ENCODE measurements around the gene SIGLEC11. TPM values are rescaled to one million over a fixed set of nuclear protein-coding genes. Genes with fewer than 3 reads are reported as not detected.

Gene SIGLEC11
- total and polyA plus RNA-seq, 2 of the 13 experiments (the other 11 are each of a cell fraction or from before 2014, with no cell fraction given): not detected

GRCh38 chr19:50003810-50004419 is 42.9 kb upstream of the SIGLEC11 start (continued):
- no peak for TF ChIP-seq TCF7L2 (IDR thresholded peaks at IDR 0.05; ENCODE audit: low read depth, low read length)

- 96% methylated on average over 17 of the region's 17 CpGs for WGBS (ENCODE audit: low lambda C conversion rate)
- intact Hi-C loops (cut with micrococcal nuclease; ENCODE audit: unreplicated experiment) (no loop called here), in situ Hi-C loops (cut with HindIII; ENCODE audit: extremely low pct_ligation_motif_present, low pct_unique_long_range_greater_than_20kb) (no loop called here)
- TF ChIP-seq ATF4 (CRISPR knock-in tag; IDR thresholded peaks at IDR 0.05): no peak
- no peak overlapping the region for H2AFZ ChIP-seq (ENCODE audit: low read length)
- H3K27ac ChIP-seq (ENCODE audit: extremely low read length, insufficient read depth, low read length): no peak overlapping the region
- H3K9ac ChIP-seq (ENCODE audit: insufficient read depth, low read depth, low read length): no peak overlapping the region
- BruUV-seq (replicated peaks): no TSS peak
- H3K79me2 ChIP-seq (ENCODE audit: insufficient read depth, low read length): no peaks in the 10 kb centered on the region
- no peaks in the 10 kb centered on the region for H3K9me3 ChIP-seq (ENCODE audit: low read length)
- POLR2A ChIA-PET: no interaction called here
- no peak for FAIRE-seq
- no peak for ATAC-seq
- no peaks in the 10 kb centered on the region for H3K4me1 ChIP-seq (ENCODE audit: insufficient read depth, low read length)
- no peak overlapping the region for H3K4me3 ChIP-seq (replicated peaks in 1 of 3; ENCODE audit: insufficient read depth in 1 of 3, low read depth in 2 of 3, low read length in 3 of 3)
- H3K27me3 ChIP-seq (ENCODE audit: control insufficient read depth in 1 of 2, insufficient read depth in 2 of 2, low read length in 2 of 2): no peaks in the 10 kb centered on the region
- DNase-seq (ENCODE audit: low spot score): no peak
- CTCF ChIA-PET (ENCODE audit: low intra/inter-chr PET ratio, low total read pairs): no interaction called here
- no peaks in the 10 kb centered on the region for H4K20me1 ChIP-seq (ENCODE audit: insufficient read depth, low read length)
- no peak overlapping the region for H3K4me2 ChIP-seq (ENCODE audit: low read depth, low read length)
- peaks cover 28 to 76% of the 10 kb centered on the region in 2 experiments for H3K36me3 ChIP-seq (replicated peaks in 1 of 2; ENCODE audit: control insufficient read depth in 1 of 2, insufficient read depth in 2 of 2, low read length in 2 of 2)
Observed at GRCh38 chr19:50003254-50003788, 42.3 kb upstream of the SIGLEC11 start.

- peaks cover 25 to 73% of the 10 kb centered on the region in 2 experiments for H3K36me3 ChIP-seq (replicated peaks in 1 of 2; ENCODE audit: control insufficient read depth in 1 of 2, insufficient read depth in 2 of 2, low read length in 2 of 2)
- H3K4me1 ChIP-seq (ENCODE audit: insufficient read depth, low read length): no peaks in the 10 kb centered on the region
- CTCF ChIA-PET (ENCODE audit: low intra/inter-chr PET ratio, low total read pairs): no interaction called here
- ATAC-seq: no peak
- POLR2A ChIA-PET: no interaction called here
- FAIRE-seq: no peak
- intact Hi-C loops (cut with micrococcal nuclease; ENCODE audit: unreplicated experiment): no loop called here
- no peaks in the 10 kb centered on the region for H3K9me3 ChIP-seq (ENCODE audit: low read length)
- WGBS (ENCODE audit: low lambda C conversion rate): 100% methylated on average over 5 of the region's 6 CpGs
- no peak overlapping the region for H2AFZ ChIP-seq (ENCODE audit: low read length)
- in situ Hi-C loops (cut with HindIII; ENCODE audit: extremely low pct_ligation_motif_present, low pct_unique_long_range_greater_than_20kb): no loop called here
- no peak overlapping the region for H3K27ac ChIP-seq (ENCODE audit: extremely low read length, insufficient read depth, low read length)
- H3K9ac ChIP-seq (ENCODE audit: insufficient read depth, low read depth, low read length): no peak overlapping the region
- no peak overlapping the region for H3K4me3 ChIP-seq (replicated peaks in 1 of 3; ENCODE audit: insufficient read depth in 1 of 3, low read depth in 2 of 3, low read length in 3 of 3)
- H3K79me2 ChIP-seq (ENCODE audit: insufficient read depth, low read length): no peaks in the 10 kb centered on the region
- no peak overlapping the region for H3K4me2 ChIP-seq (ENCODE audit: low read depth, low read length)
- BruUV-seq (replicated peaks): no TSS peak
- DNase-seq (ENCODE audit: low spot score): no peak
- H4K20me1 ChIP-seq (ENCODE audit: insufficient read depth, low read length): no peaks in the 10 kb centered on the region
- no peaks in the 10 kb centered on the region for H3K27me3 ChIP-seq (ENCODE audit: control insufficient read depth in 1 of 2, insufficient read depth in 2 of 2, low read length in 2 of 2)
- TF ChIP-seq KLF13 (CRISPR knock-in tag; IDR thresholded peaks at IDR 0.05) (no peak), REPIN1 (CRISPR knock-in tag; IDR thresholded peaks at IDR 0.05; ENCODE audit: borderline replicate concordance, low read depth) (no peak), ZNF737 (CRISPR knock-in tag; IDR thresholded peaks at IDR 0.05; ENCODE audit: borderline replicate concordance) (no peak), FOSL1 (CRISPR knock-in tag; IDR thresholded peaks at IDR 0.05; ENCODE audit: borderline replicate concordance) (no peak), HCFC1 (IDR thresholded peaks at IDR 0.05; ENCODE audit: low read depth, low read length) (no peak), SKI (IDR thresholded peaks at IDR 0.05; ENCODE audit: partially characterized antibody) (no peak), ZNF280B (CRISPR knock-in tag; IDR thresholded peaks at IDR 0.05; ENCODE audit: borderline replicate concordance) (no peak), ZNF580 (CRISPR knock-in tag; IDR thresholded peaks at IDR 0.05; ENCODE audit: borderline replicate concordance, low read depth) (no peak), ZBTB3 (CRISPR knock-in tag; IDR thresholded peaks at IDR 0.05; ENCODE audit: borderline replicate concordance, low read depth) (no peak), ZNF614 (CRISPR knock-in tag; IDR thresholded peaks at IDR 0.05; ENCODE audit: borderline replicate concordance) (no peak)
Observed at GRCh38 chr19:50002386-50002960, 41.5 kb upstream of the SIGLEC11 start.
